AG04449 (cell line): ENCODE results near the gene CTNS.

Experiments
- CTCF ChIA-PET: fragments of 350-600 bp; formaldehyde crosslinking; extraction: SDS; loops from one replicate; lab custom pipeline; 2021; ENCODE audit warnings: antibody characterized with exemption; lab: Yijun Ruan, JAX
- POLR2A ChIA-PET: fragments of 400-600, 350-600 bp; formaldehyde crosslinking; extraction: SDS; loops from one replicate; lab custom pipeline; 2020; ENCODE audit warnings: antibody characterized with exemption, inconsistent platforms; lab: Yijun Ruan, JAX
- DNase-seq: peaks from one replicate; pipeline ENCODE4 v3.0.0-alpha.2; 2010; ENCODE audit warnings: low read depth, low spot score
- H3K4me3 ChIP-seq: 2 replicates; pipeline ENCODE4 v1.5.1; 2011; ENCODE audit warnings: low read depth, mild to moderate bottlenecking, control low read depth, low read length
- TF ChIP-seq, protein P1 (sequence below): IDR thresholded peaks from one replicate; pipeline ENCODE4 v1.5.1; 2011; ENCODE audit warnings: mild to moderate bottlenecking, moderate library complexity, low read length, control low read depth, inconsistent platforms; ENCODE audit not compliant: insufficient read depth; ENCODE audit errors: missing control alignments

CTNS gene

DNA sequence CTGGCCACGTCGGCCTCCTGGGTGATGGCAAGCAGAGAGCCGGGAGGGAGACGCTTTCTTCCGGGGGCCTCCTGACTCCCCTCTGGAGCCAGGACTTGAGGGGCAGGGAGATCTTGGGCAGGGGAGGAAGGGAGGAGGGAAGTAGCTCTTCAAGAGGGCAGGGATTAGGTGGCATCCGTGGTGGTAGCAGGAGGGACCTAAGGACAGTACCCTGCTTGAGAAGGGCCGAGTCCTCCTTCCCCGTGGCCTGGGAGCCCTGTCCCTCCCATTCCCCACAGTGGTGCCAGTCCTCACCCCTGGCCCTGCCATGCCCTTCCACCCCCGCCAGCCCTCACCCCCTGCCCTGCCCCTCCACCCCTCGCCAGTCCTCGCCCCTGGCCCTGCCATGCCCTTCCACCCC lies 19.2 kb downstream of the CTNS start:
- ChIA-PET CTCF (interaction anchor here (1.5 kb wide), 1 partner anchor 8 kb away, joined by 7 read pairs; no protein-coding TSS in a partner anchor), POLR2A (interaction anchor here (1.2 to 3.2 kb wide), 2 partner anchors 11 to 20 kb away, joined by 3 to 13 read pairs; partner anchors contain the start of gene SHPK)
- TF ChIP-seq, protein P1, sequence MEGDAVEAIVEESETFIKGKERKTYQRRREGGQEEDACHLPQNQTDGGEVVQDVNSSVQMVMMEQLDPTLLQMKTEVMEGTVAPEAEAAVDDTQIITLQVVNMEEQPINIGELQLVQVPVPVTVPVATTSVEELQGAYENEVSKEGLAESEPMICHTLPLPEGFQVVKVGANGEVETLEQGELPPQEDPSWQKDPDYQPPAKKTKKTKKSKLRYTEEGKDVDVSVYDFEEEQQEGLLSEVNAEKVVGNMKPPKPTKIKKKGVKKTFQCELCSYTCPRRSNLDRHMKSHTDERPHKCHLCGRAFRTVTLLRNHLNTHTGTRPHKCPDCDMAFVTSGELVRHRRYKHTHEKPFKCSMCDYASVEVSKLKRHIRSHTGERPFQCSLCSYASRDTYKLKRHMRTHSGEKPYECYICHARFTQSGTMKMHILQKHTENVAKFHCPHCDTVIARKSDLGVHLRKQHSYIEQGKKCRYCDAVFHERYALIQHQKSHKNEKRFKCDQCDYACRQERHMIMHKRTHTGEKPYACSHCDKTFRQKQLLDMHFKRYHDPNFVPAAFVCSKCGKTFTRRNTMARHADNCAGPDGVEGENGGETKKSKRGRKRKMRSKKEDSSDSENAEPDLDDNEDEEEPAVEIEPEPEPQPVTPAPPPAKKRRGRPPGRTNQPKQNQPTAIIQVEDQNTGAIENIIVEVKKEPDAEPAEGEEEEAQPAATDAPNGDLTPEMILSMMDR, result no peak
- no peak overlapping the region for H3K4me3 ChIP-seq
- DNase-seq, result no peak

DNA sequence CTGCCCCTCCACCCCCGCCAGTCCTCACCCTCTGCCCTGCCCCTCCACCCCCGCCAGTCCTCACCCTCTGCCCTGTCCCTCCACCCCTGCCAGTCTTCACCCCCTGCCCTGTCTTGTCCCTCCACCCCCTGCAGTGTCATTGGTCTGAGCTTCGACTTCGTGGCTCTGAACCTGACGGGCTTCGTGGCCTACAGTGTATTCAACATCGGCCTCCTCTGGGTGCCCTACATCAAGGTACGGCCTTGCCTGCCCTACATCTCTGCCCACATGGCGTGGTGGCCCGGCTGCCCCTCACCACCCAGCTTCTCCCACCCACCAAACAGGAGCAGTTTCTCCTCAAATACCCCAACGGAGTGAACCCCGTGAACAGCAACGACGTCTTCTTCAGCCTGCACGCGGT lies 19.8 kb downstream of the CTNS start:
- no peak for DNase-seq
- TF ChIP-seq, protein P1, result no peak
- CTCF ChIA-PET, result interaction anchor here (1.5 kb wide), 1 partner anchor 9 kb away, joined by 7 read pairs; no protein-coding TSS in a partner anchor
- POLR2A ChIA-PET, result interaction anchor here (1.2 to 3.2 kb wide), 2 partner anchors 11 to 20 kb away, joined by 3 to 13 read pairs; partner anchors contain the start of gene SHPK
- H3K4me3 ChIP-seq, result no peak overlapping the region

DNA sequence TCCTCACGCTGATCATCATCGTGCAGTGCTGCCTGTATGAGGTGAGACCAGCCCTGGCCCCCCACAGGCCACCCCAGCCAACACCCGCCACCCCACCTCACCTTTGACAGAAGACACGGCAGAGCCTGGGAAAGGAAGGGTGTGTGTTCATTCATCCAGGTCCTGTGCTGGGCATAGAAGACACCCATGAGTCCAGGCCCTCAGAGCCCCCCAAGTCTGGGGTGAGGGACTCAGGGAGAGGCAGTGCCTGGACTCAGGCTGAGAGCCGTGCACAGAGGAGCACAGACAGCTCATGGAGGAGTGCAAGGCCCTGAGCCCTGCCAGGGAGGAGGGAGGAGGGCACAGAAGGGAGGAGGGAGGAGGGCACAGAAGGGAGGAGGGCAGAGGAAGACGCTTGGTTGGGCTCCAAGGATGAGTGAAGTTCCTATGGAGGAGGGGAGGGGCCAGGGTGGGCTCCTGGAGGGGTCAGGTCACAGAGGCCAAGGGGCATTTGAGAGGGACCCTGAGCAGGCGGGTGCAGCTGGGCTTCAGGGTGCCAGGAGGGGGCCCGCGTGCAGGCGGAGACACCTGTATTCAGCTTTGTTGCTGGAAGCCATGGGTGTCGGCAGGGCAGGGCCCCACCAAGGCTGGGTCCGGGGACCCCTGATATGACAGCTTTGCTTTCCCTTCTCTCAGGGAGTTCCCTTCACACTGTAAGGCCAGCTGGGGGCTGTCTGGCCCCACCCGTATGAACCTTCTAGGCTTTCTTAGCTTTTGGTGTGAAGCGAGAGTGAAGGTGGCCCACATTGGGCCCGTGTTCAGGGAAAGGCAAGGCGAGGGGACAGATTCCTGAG lies 20.4 kb downstream of the CTNS start:
- CTCF ChIA-PET, result interaction anchor here (0.7 to 1.5 kb wide), 3 partner anchors 7 to 12 kb away, joined by 3 to 7 read pairs (median 6); no protein-coding TSS in a partner anchor
- TF ChIP-seq, protein P1, result no peak
- POLR2A ChIA-PET, result interaction anchor here (1.2 to 3.2 kb wide), 2 partner anchors 10 to 21 kb away, joined by 3 to 13 read pairs; partner anchors contain the start of gene SHPK

DNA sequence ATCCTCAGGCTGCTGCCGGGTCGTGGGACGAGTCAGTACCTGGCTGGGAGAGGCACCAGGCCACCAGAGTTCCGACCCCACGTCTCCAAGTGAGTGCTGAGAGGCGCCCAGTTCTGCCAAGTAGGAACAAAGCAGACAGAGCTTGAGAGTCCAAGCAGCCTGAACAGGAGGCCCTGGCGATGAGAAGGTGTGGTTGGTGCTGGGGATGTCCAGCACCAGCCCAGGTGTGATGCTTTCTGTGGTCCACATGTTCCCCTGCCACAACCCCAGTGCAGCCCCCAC lies 21.0 kb downstream of the CTNS start:
- ChIA-PET CTCF (interaction anchor here (0.7 to 1.6 kb wide), 3 partner anchors 8 to 13 kb away, joined by 3 to 6 read pairs (median 4); no protein-coding TSS in a partner anchor), POLR2A (interaction anchor here (3.2 kb wide), 1 partner anchor 10 kb away, joined by 13 read pairs; no protein-coding TSS in a partner anchor)
- DNase-seq, result no peak
- H3K4me3 ChIP-seq, result no peak overlapping the region
- TF ChIP-seq, protein P1, result no peak

More for the DNA sequence above, 20.4 kb downstream of the CTNS start:
- DNase-seq, result no peak
- no peak overlapping the region for H3K4me3 ChIP-seq

DNA sequence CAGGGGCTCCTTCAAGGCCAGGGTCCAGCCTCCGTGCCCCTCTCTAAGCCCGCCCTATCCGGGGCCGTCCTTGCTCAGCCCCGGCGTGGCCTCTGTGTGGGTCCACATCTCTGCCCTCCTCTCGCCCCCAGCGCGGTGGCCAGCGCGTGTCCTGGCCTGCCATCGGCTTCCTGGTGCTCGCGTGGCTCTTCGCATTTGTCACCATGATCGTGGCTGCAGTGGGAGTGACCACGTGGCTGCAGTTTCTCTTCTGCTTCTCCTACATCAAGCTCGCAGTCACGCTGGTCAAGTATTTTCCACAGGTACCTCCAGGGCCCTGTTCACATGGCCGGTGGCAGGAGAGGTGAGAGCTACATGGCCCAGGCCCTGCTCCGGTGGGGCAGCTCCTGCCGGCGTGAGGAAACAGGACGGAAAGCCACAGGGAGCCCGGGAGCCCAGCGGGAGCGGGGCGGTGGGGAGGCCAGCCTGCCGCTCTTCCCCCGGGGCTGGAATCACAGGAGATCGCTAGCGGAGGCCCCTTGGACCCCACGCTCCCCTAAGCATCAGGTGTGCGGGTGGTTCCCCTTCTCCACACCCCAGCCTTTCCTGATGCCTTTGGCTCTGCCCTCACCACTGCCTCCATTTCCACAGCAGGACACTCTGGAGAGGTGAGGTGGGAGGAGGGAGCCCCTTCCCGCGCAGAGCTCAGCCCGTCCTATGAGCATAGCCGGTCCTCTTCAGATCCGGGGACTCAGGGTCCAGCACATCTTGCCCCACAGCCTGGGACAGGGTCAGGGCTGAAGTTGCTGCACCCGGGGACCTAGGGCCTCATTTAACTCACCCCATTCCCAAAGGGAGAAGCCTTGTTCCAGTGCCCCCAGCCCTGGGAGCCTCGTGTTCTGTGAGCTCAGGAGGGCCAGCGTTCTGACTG lies 21.6 kb downstream of the CTNS start:
- H3K4me3 ChIP-seq, result no peak overlapping the region
- ChIA-PET POLR2A (interaction anchor here (3.2 kb wide), 1 partner anchor 9 kb away, joined by 13 read pairs; no protein-coding TSS in a partner anchor), CTCF (interaction anchor here (0.7 to 1.6 kb wide), 3 partner anchors 9 to 13 kb away, joined by 3 to 6 read pairs (median 4); no protein-coding TSS in a partner anchor)
- TF ChIP-seq, protein P1, result no peak
- DNase-seq, result no peak
